ENCODE results near the gene RNF213.
A peak's percentile ranks its signal among the peaks of the same experiment; 100 is the strongest.
"Not testable (repeated sequence)": the region's sequence is repeated elsewhere in the genome, so short reads cannot be mapped to it uniquely, and the experiment has no call there.

Gene RNF213

DNA sequence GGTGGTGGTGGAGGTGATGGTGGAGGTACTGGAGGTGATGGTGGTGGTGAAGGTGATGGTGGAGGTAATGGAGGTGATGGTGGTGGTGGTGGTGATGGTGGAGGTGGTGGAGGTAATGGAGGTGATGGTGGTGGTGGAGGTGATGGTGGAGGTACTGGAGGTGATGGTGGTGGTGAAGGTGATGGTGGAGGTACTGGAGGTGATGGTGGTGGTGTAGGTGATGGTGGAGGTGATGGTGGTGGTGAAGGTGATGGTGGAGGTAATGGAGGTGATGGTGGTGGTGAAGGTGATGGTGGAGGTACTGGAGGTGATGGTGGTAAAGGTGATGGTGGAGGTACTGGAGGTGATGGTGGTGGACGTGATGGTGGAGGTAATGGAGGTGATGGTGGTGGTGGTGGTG, 53.3 kb downstream of the RNF213 start:
- H3K27me3 ChIP-seq (ENCODE audit: control insufficient read depth, insufficient read depth, low read length); H3K4me3 ChIP-seq (ENCODE audit: low read length); H3K27ac ChIP-seq (ENCODE audit: low read depth, low read length); H3K4me1 ChIP-seq (ENCODE audit: control insufficient read depth, insufficient read depth, low read length); H3K9ac ChIP-seq (ENCODE audit: low read length): not testable (repeated sequence)
- H3K36me3 ChIP-seq (ENCODE audit: control insufficient read depth, insufficient read depth, low read length), result peaks cover 45% of the 10 kb centered on the region

DNA sequence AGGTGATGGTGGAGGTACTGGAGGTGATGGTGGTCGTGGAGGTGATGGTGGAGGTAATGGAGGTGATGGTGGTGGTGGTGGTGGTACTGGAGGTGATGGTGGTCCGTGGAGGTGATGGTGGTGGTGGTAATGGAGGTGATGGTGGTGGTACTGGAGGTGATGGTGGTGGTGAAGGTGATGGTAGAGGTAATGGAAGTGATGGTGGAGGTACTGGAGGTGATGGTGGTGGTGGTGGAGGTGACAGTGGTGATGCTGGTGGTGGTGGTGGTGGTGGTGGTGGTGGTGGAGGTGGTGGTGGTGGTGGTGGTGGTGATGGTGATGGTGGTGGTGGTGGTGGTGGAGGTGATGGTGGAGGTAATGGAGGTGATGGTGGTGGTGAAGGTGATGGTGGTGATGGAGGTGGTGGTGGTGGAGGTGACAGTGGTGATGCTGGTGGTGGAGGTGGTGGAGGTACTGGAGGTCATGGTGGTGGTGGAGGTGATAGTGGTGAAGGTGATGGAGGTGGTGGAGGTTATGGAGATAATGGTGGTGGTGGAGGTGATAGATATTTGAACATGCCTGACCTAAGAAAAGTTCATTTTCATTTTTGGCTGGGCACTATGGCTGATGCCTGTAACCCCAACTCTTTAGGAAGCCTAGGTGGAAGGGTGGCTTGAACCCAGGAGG, 55.0 kb downstream of the RNF213 start:
- no peak overlapping the region for H3K4me3 ChIP-seq (ENCODE audit: low read length)
- H3K4me1 ChIP-seq (ENCODE audit: control insufficient read depth, insufficient read depth, low read length), result peaks cover 4% of the 10 kb centered on the region
- H3K9ac ChIP-seq (ENCODE audit: low read length), result no peak overlapping the region
- peaks cover 45% of the 10 kb centered on the region for H3K36me3 ChIP-seq (ENCODE audit: control insufficient read depth, insufficient read depth, low read length)
- H3K27ac ChIP-seq (ENCODE audit: low read depth, low read length), result no peak overlapping the region
- H3K27me3 ChIP-seq (ENCODE audit: control insufficient read depth, insufficient read depth, low read length), result no peaks in the 10 kb centered on the region

- Histone ChIP-seq H3K4me1 (ENCODE audit: control insufficient read depth, insufficient read depth, low read length) (peaks cover 4% of the 10 kb centered on the region), H3K36me3 (ENCODE audit: control insufficient read depth, insufficient read depth, low read length) (peaks cover 41% of the 10 kb centered on the region), H3K27me3 (ENCODE audit: control insufficient read depth, insufficient read depth, low read length) (no peaks in the 10 kb centered on the region), H3K9ac (ENCODE audit: low read length) (no peak overlapping the region), H3K27ac (ENCODE audit: low read depth, low read length) (no peak overlapping the region), H3K4me3 (ENCODE audit: low read length) (no peak overlapping the region)
Measured at GRCh38 chr17:80316431-80316830, 55.8 kb downstream of the RNF213 start.

GRCh38 chr17:80316927-80317705, 56.5 kb downstream of the RNF213 start:
- H3K27ac ChIP-seq (ENCODE audit: low read depth, low read length), result peak overlapping the region; percentile 15
- H3K9ac ChIP-seq (ENCODE audit: low read length), result no peak overlapping the region
- no peaks in the 10 kb centered on the region for H3K27me3 ChIP-seq (ENCODE audit: control insufficient read depth, insufficient read depth, low read length)
- no peak overlapping the region for H3K4me3 ChIP-seq (ENCODE audit: low read length)
- peaks cover 40% of the 10 kb centered on the region for H3K36me3 ChIP-seq (ENCODE audit: control insufficient read depth, insufficient read depth, low read length)
- peaks cover 4% of the 10 kb centered on the region for H3K4me1 ChIP-seq (ENCODE audit: control insufficient read depth, insufficient read depth, low read length)

DNA sequence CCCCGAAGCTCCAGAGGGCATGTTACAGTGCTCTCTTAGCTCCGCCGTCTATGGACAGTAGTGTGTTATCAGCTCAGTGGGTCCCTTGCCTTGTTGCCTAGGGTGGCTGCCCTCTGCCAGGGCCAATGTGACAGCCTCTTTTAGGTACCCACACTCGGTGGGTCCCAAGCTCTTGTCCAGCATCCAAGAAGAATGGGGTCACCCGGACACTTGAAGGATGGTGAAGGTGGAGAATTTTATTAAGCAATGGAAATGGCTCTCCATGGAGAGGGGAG, 57.0 kb downstream of the RNF213 start:
- peaks cover 4% of the 10 kb centered on the region for H3K4me1 ChIP-seq (ENCODE audit: control insufficient read depth, insufficient read depth, low read length)
- H3K9ac ChIP-seq (ENCODE audit: low read length), result no peak overlapping the region
- H3K27me3 ChIP-seq (ENCODE audit: control insufficient read depth, insufficient read depth, low read length), result no peaks in the 10 kb centered on the region
- peak overlapping the region; percentile 15 for H3K27ac ChIP-seq (ENCODE audit: low read depth, low read length)
- H3K4me3 ChIP-seq (ENCODE audit: low read length), result no peak overlapping the region
- peaks cover 37% of the 10 kb centered on the region for H3K36me3 ChIP-seq (ENCODE audit: control insufficient read depth, insufficient read depth, low read length)

DNA sequence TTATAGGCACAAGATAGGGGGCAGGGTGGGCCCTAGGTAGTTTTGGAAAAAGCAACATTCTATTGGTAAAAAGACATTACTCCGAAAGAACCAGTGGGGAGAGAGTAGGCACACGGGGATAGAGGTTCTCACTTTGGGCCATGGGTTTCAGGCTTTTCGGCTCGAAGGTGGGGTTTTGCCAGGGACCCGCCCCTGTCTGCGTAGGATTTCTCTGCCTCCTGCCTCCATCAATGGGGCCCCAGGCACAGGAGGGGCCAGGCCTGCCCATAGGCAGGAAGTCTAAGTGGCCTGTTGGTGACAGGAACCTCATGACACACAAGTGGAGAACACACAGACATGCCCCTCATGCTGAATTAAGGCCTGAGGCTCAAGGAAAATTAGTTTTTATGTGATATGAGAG, 57.5 kb downstream of the RNF213 start:
- Histone ChIP-seq H3K27ac (ENCODE audit: low read depth, low read length) (no peak overlapping the region), H3K9ac (ENCODE audit: low read length) (no peak overlapping the region), H3K36me3 (ENCODE audit: control insufficient read depth, insufficient read depth, low read length) (peaks cover 32% of the 10 kb centered on the region), H3K4me3 (ENCODE audit: low read length) (no peak overlapping the region), H3K27me3 (ENCODE audit: control insufficient read depth, insufficient read depth, low read length) (no peaks in the 10 kb centered on the region), H3K4me1 (ENCODE audit: control insufficient read depth, insufficient read depth, low read length) (peaks cover 4% of the 10 kb centered on the region)

GRCh38 chr17:80319262-80319998, 58.8 kb downstream of the RNF213 start:
- H3K4me3 ChIP-seq (ENCODE audit: low read length), result no peak overlapping the region
- H3K4me1 ChIP-seq (ENCODE audit: control insufficient read depth, insufficient read depth, low read length), result peaks cover 4% of the 10 kb centered on the region
- no peak overlapping the region for H3K27ac ChIP-seq (ENCODE audit: low read depth, low read length)
- H3K36me3 ChIP-seq (ENCODE audit: control insufficient read depth, insufficient read depth, low read length), result peaks cover 28% of the 10 kb centered on the region
- no peaks in the 10 kb centered on the region for H3K27me3 ChIP-seq (ENCODE audit: control insufficient read depth, insufficient read depth, low read length)
- H3K9ac ChIP-seq (ENCODE audit: low read length), result no peak overlapping the region

- Histone ChIP-seq H3K9ac (ENCODE audit: low read length) (no peak overlapping the region), H3K36me3 (ENCODE audit: control insufficient read depth, insufficient read depth, low read length) (peaks cover 29% of the 10 kb centered on the region), H3K4me1 (ENCODE audit: control insufficient read depth, insufficient read depth, low read length) (peaks cover 4% of the 10 kb centered on the region), H3K27ac (ENCODE audit: low read depth, low read length) (no peak overlapping the region), H3K27me3 (ENCODE audit: control insufficient read depth, insufficient read depth, low read length) (no peaks in the 10 kb centered on the region), H3K4me3 (ENCODE audit: low read length) (no peak overlapping the region)
Measured at GRCh38 chr17:80319999-80320344, 59.3 kb downstream of the RNF213 start.

DNA sequence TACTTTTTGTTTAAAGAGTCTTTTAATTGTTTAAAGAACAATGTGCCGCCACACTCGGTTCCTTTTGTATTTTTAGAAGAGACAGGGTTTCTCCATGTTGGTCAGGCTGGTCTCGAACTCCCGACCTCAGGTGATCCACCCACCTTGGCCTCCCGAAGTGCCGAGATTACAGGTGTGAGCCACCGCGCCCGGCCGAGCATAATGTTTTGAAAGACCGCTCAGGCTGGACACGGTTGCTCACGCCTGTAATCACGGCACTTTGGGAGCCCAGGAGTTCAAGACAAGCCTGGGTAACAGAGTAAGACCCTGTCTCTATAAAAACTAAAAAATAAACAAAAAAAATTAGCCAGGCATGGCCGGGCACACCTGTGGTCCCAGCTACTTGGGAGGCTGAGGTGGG, 59.8 kb downstream of the RNF213 start:
- Histone ChIP-seq H3K36me3 (ENCODE audit: control insufficient read depth, insufficient read depth, low read length) (peaks cover 33% of the 10 kb centered on the region), H3K27ac (ENCODE audit: low read depth, low read length) (no peak overlapping the region), H3K4me3 (ENCODE audit: low read length) (no peak overlapping the region), H3K4me1 (ENCODE audit: control insufficient read depth, insufficient read depth, low read length) (peaks cover 4% of the 10 kb centered on the region), H3K27me3 (ENCODE audit: control insufficient read depth, insufficient read depth, low read length) (no peaks in the 10 kb centered on the region), H3K9ac (ENCODE audit: low read length) (no peak overlapping the region)

GRCh38 chr17:80322864-80323263, 62.2 kb downstream of the RNF213 start:
- Histone ChIP-seq H3K27ac (ENCODE audit: low read depth, low read length) (no peak overlapping the region), H3K36me3 (ENCODE audit: control insufficient read depth, insufficient read depth, low read length) (peaks cover 33% of the 10 kb centered on the region), H3K4me3 (ENCODE audit: low read length) (no peak overlapping the region), H3K4me1 (ENCODE audit: control insufficient read depth, insufficient read depth, low read length) (peaks cover under 1% of the 10 kb centered on the region), H3K27me3 (ENCODE audit: control insufficient read depth, insufficient read depth, low read length) (no peaks in the 10 kb centered on the region), H3K9ac (ENCODE audit: low read length) (no peak overlapping the region)

- no peak overlapping the region for H3K27ac ChIP-seq (ENCODE audit: low read depth, low read length)
- no peaks in the 10 kb centered on the region for H3K27me3 ChIP-seq (ENCODE audit: control insufficient read depth, insufficient read depth, low read length)
- H3K4me1 ChIP-seq (ENCODE audit: control insufficient read depth, insufficient read depth, low read length), result no peaks in the 10 kb centered on the region
- no peak overlapping the region for H3K4me3 ChIP-seq (ENCODE audit: low read length)
- H3K36me3 ChIP-seq (ENCODE audit: control insufficient read depth, insufficient read depth, low read length), result peaks cover 34% of the 10 kb centered on the region
- no peak overlapping the region for H3K9ac ChIP-seq (ENCODE audit: low read length)
Measured at GRCh38 chr17:80323982-80324381, 63.3 kb downstream of the RNF213 start.

DNA sequence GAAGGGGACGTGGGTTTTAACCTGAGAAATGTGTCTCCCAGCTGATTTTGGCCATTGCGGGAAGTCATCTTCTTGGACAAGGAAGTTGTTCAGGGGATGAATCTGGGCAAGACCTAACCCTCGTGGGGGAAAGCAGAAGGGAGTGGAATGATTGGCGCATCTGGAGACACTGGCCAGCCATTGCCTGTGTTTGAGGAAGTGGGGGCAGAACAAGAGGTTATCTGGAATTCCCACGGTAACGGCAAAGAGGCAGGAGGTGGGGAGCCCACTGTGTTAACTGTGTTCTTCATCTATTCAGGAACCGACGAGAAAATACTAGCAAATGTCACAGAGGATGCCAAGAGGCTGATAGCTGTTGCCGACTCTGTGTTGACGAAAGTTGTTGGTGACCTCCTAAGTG, 66.9 kb downstream of the RNF213 start:
- no peaks in the 10 kb centered on the region for H3K4me1 ChIP-seq (ENCODE audit: control insufficient read depth, insufficient read depth, low read length)
- no peak overlapping the region for H3K9ac ChIP-seq (ENCODE audit: low read length)
- H3K36me3 ChIP-seq (ENCODE audit: control insufficient read depth, insufficient read depth, low read length), result peaks cover 45% of the 10 kb centered on the region
- H3K27me3 ChIP-seq (ENCODE audit: control insufficient read depth, insufficient read depth, low read length), result no peaks in the 10 kb centered on the region
- no peak overlapping the region for H3K27ac ChIP-seq (ENCODE audit: low read depth, low read length)
- no peak overlapping the region for H3K4me3 ChIP-seq (ENCODE audit: low read length)

All from rectal smooth muscle tissue (tissue), 1 donor.